ENCODE measurements around the gene ICA1.

- TF ChIP-seq, protein P1, sequence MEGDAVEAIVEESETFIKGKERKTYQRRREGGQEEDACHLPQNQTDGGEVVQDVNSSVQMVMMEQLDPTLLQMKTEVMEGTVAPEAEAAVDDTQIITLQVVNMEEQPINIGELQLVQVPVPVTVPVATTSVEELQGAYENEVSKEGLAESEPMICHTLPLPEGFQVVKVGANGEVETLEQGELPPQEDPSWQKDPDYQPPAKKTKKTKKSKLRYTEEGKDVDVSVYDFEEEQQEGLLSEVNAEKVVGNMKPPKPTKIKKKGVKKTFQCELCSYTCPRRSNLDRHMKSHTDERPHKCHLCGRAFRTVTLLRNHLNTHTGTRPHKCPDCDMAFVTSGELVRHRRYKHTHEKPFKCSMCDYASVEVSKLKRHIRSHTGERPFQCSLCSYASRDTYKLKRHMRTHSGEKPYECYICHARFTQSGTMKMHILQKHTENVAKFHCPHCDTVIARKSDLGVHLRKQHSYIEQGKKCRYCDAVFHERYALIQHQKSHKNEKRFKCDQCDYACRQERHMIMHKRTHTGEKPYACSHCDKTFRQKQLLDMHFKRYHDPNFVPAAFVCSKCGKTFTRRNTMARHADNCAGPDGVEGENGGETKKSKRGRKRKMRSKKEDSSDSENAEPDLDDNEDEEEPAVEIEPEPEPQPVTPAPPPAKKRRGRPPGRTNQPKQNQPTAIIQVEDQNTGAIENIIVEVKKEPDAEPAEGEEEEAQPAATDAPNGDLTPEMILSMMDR (IDR thresholded peaks at IDR 0.05), result no peak
- TF ChIP-seq POLR2A (IDR thresholded peaks at IDR 0.05), result no peak
Measured at GRCh38 chr7:8119262-8119661, 142.7 kb downstream of the ICA1 start.

Data from thyroid gland (tissue), 4 donors.